SJSA1 (cell line): ENCODE data around the gene IFITM5. TPM values are rescaled to one million over a fixed set of nuclear protein-coding genes. Genes with fewer than 3 reads are reported as not detected.
"Not testable (repeated sequence)": the region's sequence is repeated elsewhere in the genome, so short reads cannot be mapped to it uniquely, and the experiment has no call there.

Experiments
- DNase-seq, 2 experiments: peaks; one replicate each; pipeline ENCODE4 v3.0.0-alpha.2; 2015 to 2020; ENCODE audit warnings: low spot score in 2 of 2, low read depth in 1 of 2
- H3K27ac ChIP-seq: fragments of 250-450 bp; sonication (Bioruptor Pico); 2 replicates; pipeline ENCODE4 v1.5.1; 2020; ENCODE audit warnings: mild to moderate bottlenecking, moderate library complexity
- H3K27me3 ChIP-seq: fragments of 250-450 bp; sonication (Bioruptor Pico); replicated peaks from 2 replicates; pipeline ENCODE4 v1.5.1; 2020; ENCODE audit warnings: mild to moderate bottlenecking, moderate library complexity
- H3K36me3 ChIP-seq: fragments of 250-450 bp; sonication (Bioruptor Pico); 2 replicates; pipeline ENCODE4 v1.5.1; 2020; ENCODE audit warnings: mild to moderate bottlenecking
- H3K4me1 ChIP-seq: fragments of 250-450 bp; sonication (Bioruptor Pico); replicated peaks from 2 replicates; pipeline ENCODE4 v1.6.1; 2021; ENCODE audit warnings: mild to moderate bottlenecking
- H3K4me3 ChIP-seq: fragments of 250-450 bp; sonication (Bioruptor Pico); 2 replicates; pipeline ENCODE4 v1.5.1; 2020; ENCODE audit warnings: mild to moderate bottlenecking
- H3K9me3 ChIP-seq: fragments of 250-450 bp; sonication (Bioruptor Pico); replicated peaks from 2 replicates; pipeline ENCODE4 v1.5.1; 2020; ENCODE audit warnings: mild to moderate bottlenecking
- total RNA-seq: library from RNA; depleted of rRNA; stranded (reverse); fragments of >200 nt; shearing (Covaris generic); gene quantifications from 2 replicates; pipeline ENCODE4 v1.2.3, GENCODE V29; 2014

IFITM5 gene
- total RNA-seq, 1 experiment from 2014 or later = not detected

GRCh38 chr11:324156-324555 is 24.8 kb upstream of the IFITM5 start:
- no peaks in the 10 kb centered on the region for H3K27me3 ChIP-seq
- peaks cover 16% of the 10 kb centered on the region for H3K4me1 ChIP-seq
- H3K27ac ChIP-seq = no peak overlapping the region
- H3K36me3 ChIP-seq = peaks cover 2% of the 10 kb centered on the region; the same call in 1 of the 2 replicates
- DNase-seq = no peak
- H3K4me3 ChIP-seq = no peak overlapping the region
- H3K9me3 ChIP-seq = no peaks in the 10 kb centered on the region

GRCh38 chr11:319888-320273 is 20.6 kb upstream of the IFITM5 start:
- H3K4me1 ChIP-seq, H3K27ac ChIP-seq, DNase-seq, H3K36me3 ChIP-seq, H3K27me3 ChIP-seq, H3K9me3 ChIP-seq: not testable (repeated sequence)
- H3K4me3 ChIP-seq = peak overlapping the region; percentile 49

GRCh38 chr11:319121-319887 is 20.0 kb upstream of the IFITM5 start:
- H3K9me3 ChIP-seq, H3K27me3 ChIP-seq, H3K27ac ChIP-seq, H3K36me3 ChIP-seq, H3K4me1 ChIP-seq: not testable (repeated sequence)
- DNase-seq = peak in 1 of 2 experiments; percentile 28
- H3K4me3 ChIP-seq = peak overlapping the region; percentile 36

GRCh38 chr11:318405-319120 is 19.2 kb upstream of the IFITM5 start:
- not testable (repeated sequence) for H3K9me3 ChIP-seq, DNase-seq, H3K4me1 ChIP-seq, H3K4me3 ChIP-seq, H3K27me3 ChIP-seq, H3K27ac ChIP-seq, H3K36me3 ChIP-seq

- H3K27me3 ChIP-seq, H3K36me3 ChIP-seq, H3K4me1 ChIP-seq, H3K9me3 ChIP-seq, H3K4me3 ChIP-seq, DNase-seq, H3K27ac ChIP-seq: not testable (repeated sequence)
Observed at GRCh38 chr11:317668-318404, 18.5 kb upstream of the IFITM5 start.

- no peak overlapping the region for H3K4me3 ChIP-seq
- H3K27ac ChIP-seq = no peak overlapping the region
- peaks cover 8% of the 10 kb centered on the region for H3K4me1 ChIP-seq
- no peaks in the 10 kb centered on the region for H3K27me3 ChIP-seq
- peaks cover 2% of the 10 kb centered on the region; the same call in 1 of the 2 replicates for H3K36me3 ChIP-seq
- no peak for DNase-seq
- H3K9me3 ChIP-seq = no peaks in the 10 kb centered on the region
Observed at GRCh38 chr11:316891-317301, 17.6 kb upstream of the IFITM5 start.

- peaks cover 8% of the 10 kb centered on the region for H3K4me1 ChIP-seq
- no peak overlapping the region for H3K27ac ChIP-seq
- no peaks in the 10 kb centered on the region for H3K27me3 ChIP-seq
- H3K4me3 ChIP-seq = no peak overlapping the region
- no peaks in the 10 kb centered on the region for H3K9me3 ChIP-seq
- no peak for DNase-seq
- H3K36me3 ChIP-seq = peaks cover 2% of the 10 kb centered on the region; the same call in 1 of the 2 replicates
Observed at GRCh38 chr11:316031-316701, 16.8 kb upstream of the IFITM5 start.

GRCh38 chr11:315516-315994 is 16.2 kb upstream of the IFITM5 start:
- Histone ChIP-seq H3K36me3 (peaks cover 2% of the 10 kb centered on the region; the same call in 1 of the 2 replicates), H3K27me3 (no peaks in the 10 kb centered on the region)
- DNase-seq = no peak

GRCh38 chr11:315051-315481 is 15.7 kb upstream of the IFITM5 start:
- H3K4me1 ChIP-seq = peaks cover 4% of the 10 kb centered on the region
- H3K4me3 ChIP-seq = no peak overlapping the region
- no peak for DNase-seq
- H3K9me3 ChIP-seq = no peaks in the 10 kb centered on the region
- H3K36me3 ChIP-seq = peaks cover 2% of the 10 kb centered on the region; the same call in 1 of the 2 replicates
- no peaks in the 10 kb centered on the region for H3K27me3 ChIP-seq
- H3K27ac ChIP-seq = no peak overlapping the region

More at GRCh38 chr11:315516-315994, 16.2 kb upstream of the IFITM5 start:
- H3K4me1 ChIP-seq = peaks cover 4% of the 10 kb centered on the region; the same call in 1 of the 2 replicates
- no peak overlapping the region for H3K27ac ChIP-seq
- H3K4me3 ChIP-seq = no peak overlapping the region
- H3K9me3 ChIP-seq = no peaks in the 10 kb centered on the region

GRCh38 chr11:314554-314875 is 15.2 kb upstream of the IFITM5 start:
- DNase-seq, H3K4me3 ChIP-seq, H3K9me3 ChIP-seq, H3K27me3 ChIP-seq, H3K36me3 ChIP-seq, H3K4me1 ChIP-seq, H3K27ac ChIP-seq: not testable (repeated sequence)

GRCh38 chr11:313787-314553 is 14.6 kb upstream of the IFITM5 start, which contains the start of gene IFITM1:
IFITM1 (plus strand) TSS chr11:314040; CDS start chr11:314171, 131 bp downstream.
- H3K36me3 ChIP-seq = no peaks in the 10 kb centered on the region
- no peak within 1 kb of the TSS for H3K4me3 ChIP-seq
- H3K9me3 ChIP-seq = no peaks in the 10 kb centered on the region
- H3K27me3 ChIP-seq = no peaks in the 10 kb centered on the region
- no peak within 1 kb of the TSS for H3K27ac ChIP-seq
- peaks cover 12% of the 10 kb centered on the region for H3K4me1 ChIP-seq
- DNase-seq = no peak

GRCh38 chr11:313304-313786 is 14.0 kb upstream of the IFITM5 start:
- H3K36me3 ChIP-seq = no peaks in the 10 kb centered on the region
- H3K4me3 ChIP-seq = no peak overlapping the region
- H3K9me3 ChIP-seq = no peaks in the 10 kb centered on the region
- H3K27ac ChIP-seq = no peak overlapping the region
- DNase-seq = no peak
- no peaks in the 10 kb centered on the region for H3K27me3 ChIP-seq
- H3K4me1 ChIP-seq = peaks cover 13% of the 10 kb centered on the region
